Fibroblast of lung (primary cell): ENCODE measurements around the gene MRPS33. TPM values are rescaled to one million over a fixed set of nuclear protein-coding genes. Genes with fewer than 3 reads are reported as not detected.
"Not testable (repeated sequence)": the region's sequence is repeated elsewhere in the genome, so short reads cannot be mapped to it uniquely, and the experiment has no call there.

Experiments used
- DNase-seq, 2 donors: peaks; one replicate each; pipeline versions ENCODE4 v3.0.0 to v3.0.0-alpha.2; 2010; ENCODE audit warnings: low read depth in 2 of 2
- H2AFZ ChIP-seq: 2 replicates; pipeline ENCODE4 v1.5.1; 2012; ENCODE audit warnings: low read length, control low read depth, inconsistent platforms
- H3K27ac ChIP-seq: 2 replicates; pipeline ENCODE4 v1.5.1; 2011; ENCODE audit warnings: low read length, control low read depth; ENCODE audit not compliant: insufficient read depth
- H3K27me3 ChIP-seq: 2 replicates; pipeline ENCODE4 v1.5.1; 2011; ENCODE audit warnings: mild to moderate bottlenecking, low read length; ENCODE audit not compliant: control insufficient read depth, insufficient read depth
- H3K36me3 ChIP-seq: 2 replicates; pipeline ENCODE4 v1.5.1; 2011; ENCODE audit warnings: low read length; ENCODE audit not compliant: control insufficient read depth, insufficient read depth
- H3K4me1 ChIP-seq: 2 replicates; pipeline ENCODE4 v1.5.1; 2011; ENCODE audit warnings: low read length; ENCODE audit not compliant: control insufficient read depth, insufficient read depth; ENCODE audit errors: extremely low read depth
- H3K4me2 ChIP-seq: 2 replicates; pipeline ENCODE4 v1.5.1; 2011; ENCODE audit warnings: low read length, control low read depth; ENCODE audit not compliant: insufficient read depth; ENCODE audit errors: extremely low read depth
- H3K4me3 ChIP-seq, 4 experiments: fragments of 200-600 bp in 1 of 4; sonication (generic) in 1 of 4; replicated peaks in 1 of 4; 2 replicates each; pipeline ENCODE4 v1.5.1; 2011 to 2016; ENCODE audit warnings: low read length in 4 of 4, low read depth in 3 of 4, mild to moderate bottlenecking in 3 of 4, control low read depth in 2 of 4, inconsistent platforms in 1 of 4, mixed read lengths in 1 of 4; ENCODE audit not compliant: insufficient read depth in 1 of 4; ENCODE audit errors: control extremely low read depth in 1 of 4
- H3K79me2 ChIP-seq: 2 replicates; pipeline ENCODE4 v1.5.1; 2012; ENCODE audit warnings: mild to moderate bottlenecking, low read length, inconsistent platforms; ENCODE audit not compliant: control insufficient read depth, insufficient read depth
- H3K9ac ChIP-seq: 2 replicates; pipeline ENCODE4 v1.5.1; 2011; ENCODE audit warnings: mild to moderate bottlenecking, low read length, control low read depth; ENCODE audit not compliant: insufficient read depth
- H3K9me3 ChIP-seq: 2 replicates; pipeline ENCODE4 v1.5.1; 2012; ENCODE audit warnings: low read depth, low read length; ENCODE audit not compliant: control insufficient read depth, insufficient read depth
- H4K20me1 ChIP-seq: 2 replicates; pipeline ENCODE4 v1.5.1; 2011; ENCODE audit warnings: low read length; ENCODE audit not compliant: control insufficient read depth, insufficient read depth; ENCODE audit errors: extremely low read depth
- EZH2 ChIP-seq: IDR thresholded peaks from 2 replicates; pipeline ENCODE4 v1.5.1; 2012; ENCODE audit warnings: low read length, control low read depth, mild to moderate bottlenecking; ENCODE audit errors: missing control alignments
- polyA plus RNA-seq, 2 donors: library from polyadenylated mRNA; depleted of rRNA in 1 of 2; stranded (reverse) in 1 of 2; unstranded in 1 of 2; fragments of >200 nt; gene quantifications; 2 replicates each; pipeline ENCODE4 v1.2.1, GENCODE V29; 2011 to 2012; ENCODE audit warnings: missing spikeins in 1 of 2
- total RNA-seq: library from RNA; depleted of rRNA; stranded (reverse); fragments of >200 nt; gene quantifications from 2 replicates; pipeline ENCODE4 v1.2.1, GENCODE V29; 2014
- TF ChIP-seq, protein P1 (sequence below), 2 donors: IDR thresholded peaks in 1 of 2; conservative IDR thresholded peaks in 1 of 2; 1 replicate in 1 of 2; 2 replicates in 1 of 2; pipeline ENCODE4 v1.5.1; 2011 to 2012; ENCODE audit warnings: low read length in 2 of 2, control low read depth in 1 of 2, inconsistent platforms in 1 of 2, low read depth in 1 of 2, mild to moderate bottlenecking in 1 of 2

MRPS33 gene
- total and polyA plus RNA-seq, 2 donors (not counting 1 experiment from before 2014, with no cell fraction given) = 40.1 to 64.8 TPM

DNA sequence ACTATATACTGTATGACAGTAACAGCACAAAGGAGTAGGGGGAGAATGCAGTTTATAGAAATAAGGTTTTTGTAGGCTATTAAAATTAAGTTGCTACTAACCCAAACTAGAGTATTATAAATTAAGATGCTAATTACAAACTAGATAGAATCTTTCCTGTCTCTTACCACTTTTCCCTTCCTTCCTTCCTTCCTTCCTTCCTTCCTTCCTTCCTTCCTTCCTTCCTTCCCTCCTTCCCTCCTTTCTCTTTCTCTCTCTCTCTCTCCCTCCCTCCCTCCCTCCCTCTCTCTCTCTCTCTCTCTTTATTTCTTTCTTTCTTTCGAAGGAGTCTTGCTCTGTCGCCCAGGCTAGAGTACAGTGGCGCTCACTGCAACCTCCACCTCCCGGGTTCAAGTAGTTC is 53.6 kb downstream of the MRPS33 start:
- H2AFZ ChIP-seq = no peak overlapping the region
- DNase-seq = no peak
- no peaks in the 10 kb centered on the region for H3K79me2 ChIP-seq
- no peaks in the 10 kb centered on the region for H3K27me3 ChIP-seq
- H3K4me3 ChIP-seq = no peak overlapping the region
- H4K20me1 ChIP-seq = no peaks in the 10 kb centered on the region
- H3K27ac ChIP-seq = no peak overlapping the region
- no peaks in the 10 kb centered on the region for H3K4me1 ChIP-seq
- H3K36me3 ChIP-seq = no peaks in the 10 kb centered on the region
- H3K9me3 ChIP-seq = no peaks in the 10 kb centered on the region
- no peak for TF ChIP-seq EZH2
- TF ChIP-seq, protein P1, sequence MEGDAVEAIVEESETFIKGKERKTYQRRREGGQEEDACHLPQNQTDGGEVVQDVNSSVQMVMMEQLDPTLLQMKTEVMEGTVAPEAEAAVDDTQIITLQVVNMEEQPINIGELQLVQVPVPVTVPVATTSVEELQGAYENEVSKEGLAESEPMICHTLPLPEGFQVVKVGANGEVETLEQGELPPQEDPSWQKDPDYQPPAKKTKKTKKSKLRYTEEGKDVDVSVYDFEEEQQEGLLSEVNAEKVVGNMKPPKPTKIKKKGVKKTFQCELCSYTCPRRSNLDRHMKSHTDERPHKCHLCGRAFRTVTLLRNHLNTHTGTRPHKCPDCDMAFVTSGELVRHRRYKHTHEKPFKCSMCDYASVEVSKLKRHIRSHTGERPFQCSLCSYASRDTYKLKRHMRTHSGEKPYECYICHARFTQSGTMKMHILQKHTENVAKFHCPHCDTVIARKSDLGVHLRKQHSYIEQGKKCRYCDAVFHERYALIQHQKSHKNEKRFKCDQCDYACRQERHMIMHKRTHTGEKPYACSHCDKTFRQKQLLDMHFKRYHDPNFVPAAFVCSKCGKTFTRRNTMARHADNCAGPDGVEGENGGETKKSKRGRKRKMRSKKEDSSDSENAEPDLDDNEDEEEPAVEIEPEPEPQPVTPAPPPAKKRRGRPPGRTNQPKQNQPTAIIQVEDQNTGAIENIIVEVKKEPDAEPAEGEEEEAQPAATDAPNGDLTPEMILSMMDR (conservative IDR thresholded peaks at IDR 0.05 in 1 of 2, IDR thresholded peaks at IDR 0.05 in 1 of 2; ENCODE audit: low read depth in 1 of 2, low read length in 2 of 2) = no peak
- H3K4me2 ChIP-seq = no peak overlapping the region
- H3K9ac ChIP-seq = no peak overlapping the region

DNA sequence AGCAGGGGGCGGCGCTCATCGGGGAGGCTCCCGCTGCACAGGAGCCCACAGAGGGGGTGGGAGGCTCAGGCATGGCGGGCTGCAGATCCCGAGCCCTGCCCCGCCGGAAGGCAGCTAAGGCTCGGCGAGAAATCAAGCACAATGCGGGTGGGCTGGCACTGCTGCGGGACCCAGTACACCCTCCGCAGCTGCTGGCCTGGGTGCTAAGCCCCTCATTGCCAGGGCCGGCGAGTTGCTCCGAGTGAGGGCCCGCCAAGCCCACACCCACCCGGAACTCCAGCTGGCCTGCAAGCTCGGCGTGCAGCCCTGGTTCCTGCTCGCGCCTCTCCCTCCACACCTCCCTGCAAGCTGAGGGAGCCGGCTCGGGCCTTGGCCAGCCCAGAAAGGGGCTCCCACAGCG is 57.8 kb downstream of the MRPS33 start:
- H3K27me3 ChIP-seq, H3K4me3 ChIP-seq, H4K20me1 ChIP-seq, H3K9me3 ChIP-seq, H3K4me1 ChIP-seq, DNase-seq, H3K4me2 ChIP-seq, H3K36me3 ChIP-seq, H3K9ac ChIP-seq, H3K27ac ChIP-seq, H2AFZ ChIP-seq, H3K79me2 ChIP-seq: not testable (repeated sequence)

Other genes with a start within 250 kb of the MRPS33 start
- 21.3 and 23.1 TPM in 2 replicates for gene BRAF, start 90.0 kb downstream of the MRPS33 start, total RNA-seq
- gene BRAF, start 90.0 kb downstream of the MRPS33 start, polyA plus RNA-seq = 10.9 and 21.1 TPM in 2 replicates
- gene TMEM178B, start 59.1 kb upstream of the MRPS33 start, total RNA-seq = under 0.01 TPM in 2 replicates
- 0.02 and 0.14 TPM in 2 replicates for gene TMEM178B, start 59.1 kb upstream of the MRPS33 start, polyA plus RNA-seq